Epithelial cell of proximal tubule (primary cell): ENCODE data around the gene MDGA2. TPM values are rescaled to one million over a fixed set of nuclear protein-coding genes. Genes with fewer than 3 reads are reported as not detected.

Experiments used
- DNase-seq: peaks from one replicate; pipeline ENCODE4 v3.0.0-alpha.2; 2011; ENCODE audit warnings: low read depth
- H3K4me3 ChIP-seq: 2 replicates; pipeline ENCODE4 v1.5.1; 2011; ENCODE audit warnings: low read depth, mild to moderate bottlenecking, low read length
- CTCF ChIP-seq: conservative IDR thresholded peaks from 2 replicates; pipeline ENCODE4 v1.5.1; 2012; ENCODE audit warnings: low read depth, mild to moderate bottlenecking, low read length
- total RNA-seq: library from RNA; depleted of rRNA; stranded (reverse); fragments of >200 nt; gene quantifications from 2 replicates; pipeline ENCODE4 v1.2.3, GENCODE V29; 2015

Gene MDGA2
- total RNA-seq, 1 donor from 2014 or later = 0.23 TPM

DNA sequence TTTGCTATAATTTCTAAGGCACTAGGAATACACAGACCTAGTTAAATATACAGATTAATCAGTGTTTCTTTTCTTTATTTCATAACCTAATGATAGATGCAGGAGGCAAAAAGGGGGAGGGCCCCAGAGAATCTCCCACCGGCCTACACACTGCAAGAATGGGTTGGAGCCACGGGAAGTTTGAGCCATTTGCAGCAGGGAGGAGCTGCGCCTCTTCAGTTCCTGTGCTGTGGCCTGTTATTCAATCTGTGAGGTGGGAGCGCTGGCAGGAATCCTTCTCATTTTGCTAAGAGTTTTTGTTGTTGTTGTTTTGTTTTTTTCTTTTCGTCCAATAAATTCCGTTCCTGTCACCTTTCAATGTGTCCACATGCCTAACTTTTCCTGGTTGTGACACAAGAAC is 772.6 kb downstream of the MDGA2 start:
- no peak for TF ChIP-seq CTCF
- no peak overlapping the region for H3K4me3 ChIP-seq
- no peak for DNase-seq

DNA sequence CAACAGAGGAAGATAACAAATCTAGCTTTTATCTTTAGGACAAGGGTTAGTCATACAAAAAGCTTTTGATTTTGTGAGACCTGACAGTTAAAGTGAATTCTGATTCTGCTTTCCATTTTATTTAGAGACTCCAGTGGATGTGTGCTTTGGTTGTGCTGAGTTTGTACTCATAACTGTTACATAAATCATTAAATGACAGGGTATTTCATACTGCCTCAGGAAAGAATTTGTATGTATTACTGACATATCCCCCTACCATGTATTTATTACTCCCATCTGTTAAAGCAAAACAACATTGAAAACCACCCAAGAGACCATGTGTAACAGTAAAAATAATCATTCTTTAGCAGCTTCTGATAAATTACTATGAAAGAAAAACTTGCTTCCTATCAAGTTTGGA is 780.9 kb downstream of the MDGA2 start:
- TF ChIP-seq CTCF = no peak
- no peak overlapping the region for H3K4me3 ChIP-seq
- DNase-seq = no peak

GRCh38 chr14:46887144-46887543 is 788.3 kb downstream of the MDGA2 start:
- no peak for TF ChIP-seq CTCF
- no peak for DNase-seq
- H3K4me3 ChIP-seq = no peak overlapping the region

DNA sequence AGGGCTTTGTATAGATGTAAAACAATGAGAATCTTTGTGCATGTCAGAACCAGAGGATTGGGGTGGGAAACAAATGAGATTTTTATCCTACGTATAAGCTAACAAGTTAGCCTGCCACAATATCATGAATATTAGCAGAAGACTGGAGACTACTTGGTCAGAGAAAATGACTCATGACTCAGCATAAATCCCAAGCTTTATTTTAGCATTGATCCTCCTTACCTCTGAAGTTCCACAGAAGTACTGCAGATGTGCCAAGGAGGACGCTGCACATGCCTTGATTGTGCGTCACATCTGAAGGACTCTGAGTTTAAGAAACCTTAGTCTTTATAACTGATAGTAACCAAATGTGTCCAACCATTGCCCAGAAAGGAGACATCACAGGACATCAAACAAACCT is 789.8 kb downstream of the MDGA2 start:
- no peak for DNase-seq
- no peak for TF ChIP-seq CTCF

GRCh38 chr14:46861753-46862152 is 813.7 kb downstream of the MDGA2 start:
- H3K4me3 ChIP-seq = no peak overlapping the region
- no peak for TF ChIP-seq CTCF
- no peak for DNase-seq

More for the DNA sequence above, 789.8 kb downstream of the MDGA2 start:
- no peak overlapping the region for H3K4me3 ChIP-seq

- DNase-seq = no peak
- TF ChIP-seq CTCF = no peak
- no peak overlapping the region for H3K4me3 ChIP-seq
Observed at GRCh38 chr14:46840944-46841720, 834.3 kb downstream of the MDGA2 start.

- H3K4me3 ChIP-seq = no peak overlapping the region
- no peak for DNase-seq
- no peak for TF ChIP-seq CTCF
Observed at GRCh38 chr14:46820291-46820690, 855.1 kb downstream of the MDGA2 start.
